Heart left ventricle (tissue), 13 donors: ENCODE data around the gene C7orf25.

Source experiments
- POLR2A ChIP-seq, 2 donors: fragments of 450-650 bp; IDR thresholded peaks; one replicate each; pipeline ENCODE4 v1.6.1; 2017; ENCODE audit warnings: antibody characterized with exemption in 2 of 2, mild to moderate bottlenecking in 2 of 2, moderate library complexity in 2 of 2
- TF ChIP-seq, protein P1 (sequence below), 12 donors: fragments of 200-600 bp; sonication (generic) in 4 of 12; IDR thresholded peaks; one replicate each; pipeline versions ENCODE4 v1.5.0 to v1.8.0; 2018 to 2022; ENCODE audit warnings: antibody characterized with exemption in 12 of 12, mild to moderate bottlenecking in 5 of 12
- donor health status: ischemic (EF 13 %, LVEDD 7.1; RV severe dilation, severe dysfunction).
- donor health status: DM: no; HTN: yes; CAD: no.
- donor health status: DM: no; HTN: no; CAD: no.
- donor health status: ischemic (EF 25% LVEDD 6.9; RV normal size, moderate dysfunction).
- donor health status: ischemic (EF 25% LVEDD 5.7; RV mildly dilated, moderate dysfunction).
- donor health status: ischemic (EF 35%, LVEDD 5.7; RV mildly dilated, moderate dysfunction).
- donor health status: nonischemic (EF 11% LVEDD 7.7; RV severe dilation, severe dysfunction).
- donor health status: DM: yes; HTN: yes; CAD: no.
- donor health status: PGD.
- donor health status: ischemic (EF 29% LVEDD 5.4; RV normal size, mild dysfunction).
- donor health status: nonischemic (EF 23%, LVEDD 6.1; RV moderate dilation, normal function).

DNA sequence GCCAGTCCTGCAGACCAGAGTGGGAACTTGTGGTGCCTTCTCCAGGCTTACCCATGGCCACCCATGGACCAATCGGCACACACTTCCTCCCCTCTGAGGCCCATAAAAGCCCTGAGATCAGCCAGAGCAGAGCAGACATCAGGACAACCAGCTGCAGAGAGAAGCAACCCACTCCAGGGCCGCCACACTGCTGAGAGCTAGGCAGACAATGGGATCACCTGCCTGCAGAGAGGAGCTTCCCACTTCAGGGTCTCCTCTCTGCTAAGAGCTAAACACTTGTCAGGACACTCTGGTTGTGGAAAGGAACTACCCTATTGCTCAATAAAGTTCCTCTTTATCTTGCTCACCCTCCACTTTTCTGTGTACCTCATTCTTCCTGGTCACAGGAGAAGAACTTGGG is 34.0 kb downstream of the C7orf25 start:
- no peak for TF ChIP-seq POLR2A (IDR thresholded peaks at IDR 0.05)
- TF ChIP-seq, protein P1, sequence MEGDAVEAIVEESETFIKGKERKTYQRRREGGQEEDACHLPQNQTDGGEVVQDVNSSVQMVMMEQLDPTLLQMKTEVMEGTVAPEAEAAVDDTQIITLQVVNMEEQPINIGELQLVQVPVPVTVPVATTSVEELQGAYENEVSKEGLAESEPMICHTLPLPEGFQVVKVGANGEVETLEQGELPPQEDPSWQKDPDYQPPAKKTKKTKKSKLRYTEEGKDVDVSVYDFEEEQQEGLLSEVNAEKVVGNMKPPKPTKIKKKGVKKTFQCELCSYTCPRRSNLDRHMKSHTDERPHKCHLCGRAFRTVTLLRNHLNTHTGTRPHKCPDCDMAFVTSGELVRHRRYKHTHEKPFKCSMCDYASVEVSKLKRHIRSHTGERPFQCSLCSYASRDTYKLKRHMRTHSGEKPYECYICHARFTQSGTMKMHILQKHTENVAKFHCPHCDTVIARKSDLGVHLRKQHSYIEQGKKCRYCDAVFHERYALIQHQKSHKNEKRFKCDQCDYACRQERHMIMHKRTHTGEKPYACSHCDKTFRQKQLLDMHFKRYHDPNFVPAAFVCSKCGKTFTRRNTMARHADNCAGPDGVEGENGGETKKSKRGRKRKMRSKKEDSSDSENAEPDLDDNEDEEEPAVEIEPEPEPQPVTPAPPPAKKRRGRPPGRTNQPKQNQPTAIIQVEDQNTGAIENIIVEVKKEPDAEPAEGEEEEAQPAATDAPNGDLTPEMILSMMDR (IDR thresholded peaks at IDR 0.05), result no peak
